Measurements from ENCODE around the gene AIG1. TPM values are rescaled to one million over a fixed set of nuclear protein-coding genes. Genes with fewer than 3 reads are reported as not detected.

AIG1 gene
- total and polyA plus RNA-seq, 2 of the 13 experiments (the other 11 are each of a cell fraction or from before 2014, with no cell fraction given) = 115 to 197 TPM

DNA sequence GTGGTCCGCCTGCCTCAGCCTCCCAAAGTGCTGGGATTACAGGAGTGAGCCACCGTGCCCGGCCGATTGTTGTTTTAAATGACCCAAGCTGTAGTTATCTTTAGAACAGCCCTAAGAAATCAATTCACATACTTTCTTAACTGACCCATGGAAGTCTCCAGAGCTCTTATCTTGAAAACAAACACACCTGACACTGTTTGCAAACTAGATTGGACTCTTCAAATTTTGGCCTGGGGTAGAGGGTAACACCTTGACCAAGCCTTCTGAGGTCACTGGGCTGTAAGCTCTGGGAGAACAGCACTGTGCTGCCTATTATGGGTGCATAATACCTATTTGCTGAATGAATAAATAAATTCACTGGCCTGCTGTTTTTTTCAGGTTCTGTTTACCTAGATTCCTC is 190.6 kb downstream of the AIG1 start:
- H2AFZ ChIP-seq (ENCODE audit: low read length) = no peak overlapping the region
- in situ Hi-C loops (cut with HindIII; ENCODE audit: extremely low pct_ligation_motif_present, low pct_unique_long_range_greater_than_20kb) (no loop called here), intact Hi-C loops (cut with micrococcal nuclease; ENCODE audit: unreplicated experiment) (no loop called here)
- ATAC-seq = no peak
- H3K27ac ChIP-seq (ENCODE audit: extremely low read length, insufficient read depth, low read length) = no peak overlapping the region
- no peak overlapping the region for H3K4me2 ChIP-seq (ENCODE audit: low read depth, low read length)
- H3K79me2 ChIP-seq (ENCODE audit: insufficient read depth, low read length) = no peaks in the 10 kb centered on the region
- CTCF ChIA-PET (ENCODE audit: low intra/inter-chr PET ratio, low total read pairs) = no interaction called here
- no peak overlapping the region for H3K4me3 ChIP-seq (replicated peaks in 1 of 3; ENCODE audit: insufficient read depth in 1 of 3, low read depth in 2 of 3, low read length in 3 of 3)
- H3K9me3 ChIP-seq (ENCODE audit: low read length) = no peaks in the 10 kb centered on the region
- no peaks in the 10 kb centered on the region for H3K4me1 ChIP-seq (ENCODE audit: insufficient read depth, low read length)
- no peaks in the 10 kb centered on the region for H4K20me1 ChIP-seq (ENCODE audit: insufficient read depth, low read length)
- H3K9ac ChIP-seq (ENCODE audit: insufficient read depth, low read depth, low read length) = no peak overlapping the region
- H3K36me3 ChIP-seq (replicated peaks in 1 of 2; ENCODE audit: control insufficient read depth in 1 of 2, insufficient read depth in 2 of 2, low read length in 2 of 2) = no peaks in the 10 kb centered on the region; a peak in 1 of 5 replicates
- WGBS (ENCODE audit: low lambda C conversion rate) = 96% methylated on average over 4 of the region's 4 CpGs
- no peaks in the 10 kb centered on the region for H3K27me3 ChIP-seq (ENCODE audit: control insufficient read depth in 1 of 2, insufficient read depth in 2 of 2, low read length in 2 of 2)
- no TSS peak for BruUV-seq (replicated peaks)
- POLR2A ChIA-PET = no interaction called here
- DNase-seq (ENCODE audit: low spot score) = no peak
- no peak for FAIRE-seq
- TF ChIP-seq KDM1A (CRISPR knock-in tag; IDR thresholded peaks at IDR 0.05) = no peak
- TF ChIP-seq, protein P1, sequence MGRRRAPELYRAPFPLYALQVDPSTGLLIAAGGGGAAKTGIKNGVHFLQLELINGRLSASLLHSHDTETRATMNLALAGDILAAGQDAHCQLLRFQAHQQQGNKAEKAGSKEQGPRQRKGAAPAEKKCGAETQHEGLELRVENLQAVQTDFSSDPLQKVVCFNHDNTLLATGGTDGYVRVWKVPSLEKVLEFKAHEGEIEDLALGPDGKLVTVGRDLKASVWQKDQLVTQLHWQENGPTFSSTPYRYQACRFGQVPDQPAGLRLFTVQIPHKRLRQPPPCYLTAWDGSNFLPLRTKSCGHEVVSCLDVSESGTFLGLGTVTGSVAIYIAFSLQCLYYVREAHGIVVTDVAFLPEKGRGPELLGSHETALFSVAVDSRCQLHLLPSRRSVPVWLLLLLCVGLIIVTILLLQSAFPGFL (CRISPR knock-in tag; IDR thresholded peaks at IDR 0.05) = no peak
- no peak for TF ChIP-seq ZNF839 (CRISPR knock-in tag; IDR thresholded peaks at IDR 0.05; ENCODE audit: borderline replicate concordance)
- no peak for TF ChIP-seq TGIF2 (CRISPR knock-in tag; IDR thresholded peaks at IDR 0.05)
- TF ChIP-seq NFATC3 (CRISPR knock-in tag; IDR thresholded peaks at IDR 0.05) = no peak
- TF ChIP-seq ZNF644 (CRISPR knock-in tag; IDR thresholded peaks at IDR 0.05; ENCODE audit: low read depth) = no peak
- TF ChIP-seq, protein P2, sequence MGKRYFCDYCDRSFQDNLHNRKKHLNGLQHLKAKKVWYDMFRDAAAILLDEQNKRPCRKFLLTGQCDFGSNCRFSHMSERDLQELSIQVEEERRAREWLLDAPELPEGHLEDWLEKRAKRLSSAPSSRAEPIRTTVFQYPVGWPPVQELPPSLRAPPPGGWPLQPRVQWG (CRISPR knock-in tag; IDR thresholded peaks at IDR 0.05; ENCODE audit: borderline replicate concordance, low read depth) = no peak
- TF ChIP-seq, protein P3, sequence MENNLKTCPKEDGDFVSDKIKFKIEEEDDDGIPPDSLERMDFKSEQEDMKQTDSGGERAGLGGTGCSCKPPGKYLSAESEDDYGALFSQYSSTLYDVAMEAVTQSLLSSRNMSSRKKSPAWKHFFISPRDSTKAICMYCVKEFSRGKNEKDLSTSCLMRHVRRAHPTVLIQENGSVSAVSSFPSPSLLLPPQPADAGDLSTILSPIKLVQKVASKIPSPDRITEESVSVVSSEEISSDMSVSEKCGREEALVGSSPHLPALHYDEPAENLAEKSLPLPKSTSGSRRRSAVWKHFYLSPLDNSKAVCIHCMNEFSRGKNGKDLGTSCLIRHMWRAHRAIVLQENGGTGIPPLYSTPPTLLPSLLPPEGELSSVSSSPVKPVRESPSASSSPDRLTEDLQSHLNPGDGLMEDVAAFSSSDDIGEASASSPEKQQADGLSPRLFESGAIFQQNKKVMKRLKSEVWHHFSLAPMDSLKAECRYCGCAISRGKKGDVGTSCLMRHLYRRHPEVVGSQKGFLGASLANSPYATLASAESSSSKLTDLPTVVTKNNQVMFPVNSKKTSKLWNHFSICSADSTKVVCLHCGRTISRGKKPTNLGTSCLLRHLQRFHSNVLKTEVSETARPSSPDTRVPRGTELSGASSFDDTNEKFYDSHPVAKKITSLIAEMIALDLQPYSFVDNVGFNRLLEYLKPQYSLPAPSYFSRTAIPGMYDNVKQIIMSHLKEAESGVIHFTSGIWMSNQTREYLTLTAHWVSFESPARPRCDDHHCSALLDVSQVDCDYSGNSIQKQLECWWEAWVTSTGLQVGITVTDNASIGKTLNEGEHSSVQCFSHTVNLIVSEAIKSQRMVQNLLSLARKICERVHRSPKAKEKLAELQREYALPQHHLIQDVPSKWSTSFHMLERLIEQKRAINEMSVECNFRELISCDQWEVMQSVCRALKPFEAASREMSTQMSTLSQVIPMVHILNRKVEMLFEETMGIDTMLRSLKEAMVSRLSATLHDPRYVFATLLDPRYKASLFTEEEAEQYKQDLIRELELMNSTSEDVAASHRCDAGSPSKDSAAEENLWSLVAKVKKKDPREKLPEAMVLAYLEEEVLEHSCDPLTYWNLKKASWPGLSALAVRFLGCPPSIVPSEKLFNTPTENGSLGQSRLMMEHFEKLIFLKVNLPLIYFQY (CRISPR knock-in tag; IDR thresholded peaks at IDR 0.05; ENCODE audit: borderline replicate concordance) = no peak
- TF ChIP-seq PCBP2 (optimal IDR thresholded peaks at IDR 0.05; ENCODE audit: low read depth, low read length, poor library complexity, severe bottlenecking) = no peak
- no peak for TF ChIP-seq ZNF552 (CRISPR knock-in tag; IDR thresholded peaks at IDR 0.05; ENCODE audit: borderline replicate concordance)
- no peak for TF ChIP-seq MTA1 (CRISPR knock-in tag; IDR thresholded peaks at IDR 0.05; ENCODE audit: borderline replicate concordance)
- TF ChIP-seq, protein P4, sequence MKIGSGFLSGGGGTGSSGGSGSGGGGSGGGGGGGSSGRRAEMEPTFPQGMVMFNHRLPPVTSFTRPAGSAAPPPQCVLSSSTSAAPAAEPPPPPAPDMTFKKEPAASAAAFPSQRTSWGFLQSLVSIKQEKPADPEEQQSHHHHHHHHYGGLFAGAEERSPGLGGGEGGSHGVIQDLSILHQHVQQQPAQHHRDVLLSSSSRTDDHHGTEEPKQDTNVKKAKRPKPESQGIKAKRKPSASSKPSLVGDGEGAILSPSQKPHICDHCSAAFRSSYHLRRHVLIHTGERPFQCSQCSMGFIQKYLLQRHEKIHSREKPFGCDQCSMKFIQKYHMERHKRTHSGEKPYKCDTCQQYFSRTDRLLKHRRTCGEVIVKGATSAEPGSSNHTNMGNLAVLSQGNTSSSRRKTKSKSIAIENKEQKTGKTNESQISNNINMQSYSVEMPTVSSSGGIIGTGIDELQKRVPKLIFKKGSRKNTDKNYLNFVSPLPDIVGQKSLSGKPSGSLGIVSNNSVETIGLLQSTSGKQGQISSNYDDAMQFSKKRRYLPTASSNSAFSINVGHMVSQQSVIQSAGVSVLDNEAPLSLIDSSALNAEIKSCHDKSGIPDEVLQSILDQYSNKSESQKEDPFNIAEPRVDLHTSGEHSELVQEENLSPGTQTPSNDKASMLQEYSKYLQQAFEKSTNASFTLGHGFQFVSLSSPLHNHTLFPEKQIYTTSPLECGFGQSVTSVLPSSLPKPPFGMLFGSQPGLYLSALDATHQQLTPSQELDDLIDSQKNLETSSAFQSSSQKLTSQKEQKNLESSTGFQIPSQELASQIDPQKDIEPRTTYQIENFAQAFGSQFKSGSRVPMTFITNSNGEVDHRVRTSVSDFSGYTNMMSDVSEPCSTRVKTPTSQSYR (CRISPR knock-in tag; IDR thresholded peaks at IDR 0.05; ENCODE audit: borderline replicate concordance) = no peak
- no peak for TF ChIP-seq POLR2AphosphoS5 (IDR thresholded peaks at IDR 0.05; ENCODE audit: low read depth, low read length)
- no peak for TF ChIP-seq PPARG (CRISPR knock-in tag; conservative IDR thresholded peaks at IDR 0.05)
- no peak for TF ChIP-seq RBFOX2 (IDR thresholded peaks at IDR 0.05; ENCODE audit: low read depth, low read length)
- TF ChIP-seq MTF1 (CRISPR knock-in tag; IDR thresholded peaks at IDR 0.05) = no peak
- TF ChIP-seq, protein P5, sequence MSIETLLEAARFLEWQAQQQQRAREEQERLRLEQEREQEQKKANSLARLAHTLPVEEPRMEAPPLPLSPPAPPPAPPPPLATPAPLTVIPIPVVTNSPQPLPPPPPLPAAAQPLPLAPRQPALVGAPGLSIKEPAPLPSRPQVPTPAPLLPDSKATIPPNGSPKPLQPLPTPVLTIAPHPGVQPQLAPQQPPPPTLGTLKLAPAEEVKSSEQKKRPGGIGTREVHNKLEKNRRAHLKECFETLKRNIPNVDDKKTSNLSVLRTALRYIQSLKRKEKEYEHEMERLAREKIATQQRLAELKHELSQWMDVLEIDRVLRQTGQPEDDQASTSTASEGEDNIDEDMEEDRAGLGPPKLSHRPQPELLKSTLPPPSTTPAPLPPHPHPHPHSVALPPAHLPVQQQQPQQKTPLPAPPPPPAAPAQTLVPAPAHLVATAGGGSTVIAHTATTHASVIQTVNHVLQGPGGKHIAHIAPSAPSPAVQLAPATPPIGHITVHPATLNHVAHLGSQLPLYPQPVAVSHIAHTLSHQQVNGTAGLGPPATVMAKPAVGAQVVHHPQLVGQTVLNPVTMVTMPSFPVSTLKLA (IDR thresholded peaks at IDR 0.05) = no peak

Data from HepG2 (cell line).